GM18498 (cell line): ENCODE measurements around the gene MYH7.

Source experiments
- ATAC-seq: cut with Tn5 transposase; IDR thresholded peaks from one replicate; pipeline ENCODE4 v1.9.1; 2021; ENCODE audit warnings: mild to moderate bottlenecking, moderate library complexity; ENCODE audit not compliant: unreplicated experiment

MYH7 gene

DNA sequence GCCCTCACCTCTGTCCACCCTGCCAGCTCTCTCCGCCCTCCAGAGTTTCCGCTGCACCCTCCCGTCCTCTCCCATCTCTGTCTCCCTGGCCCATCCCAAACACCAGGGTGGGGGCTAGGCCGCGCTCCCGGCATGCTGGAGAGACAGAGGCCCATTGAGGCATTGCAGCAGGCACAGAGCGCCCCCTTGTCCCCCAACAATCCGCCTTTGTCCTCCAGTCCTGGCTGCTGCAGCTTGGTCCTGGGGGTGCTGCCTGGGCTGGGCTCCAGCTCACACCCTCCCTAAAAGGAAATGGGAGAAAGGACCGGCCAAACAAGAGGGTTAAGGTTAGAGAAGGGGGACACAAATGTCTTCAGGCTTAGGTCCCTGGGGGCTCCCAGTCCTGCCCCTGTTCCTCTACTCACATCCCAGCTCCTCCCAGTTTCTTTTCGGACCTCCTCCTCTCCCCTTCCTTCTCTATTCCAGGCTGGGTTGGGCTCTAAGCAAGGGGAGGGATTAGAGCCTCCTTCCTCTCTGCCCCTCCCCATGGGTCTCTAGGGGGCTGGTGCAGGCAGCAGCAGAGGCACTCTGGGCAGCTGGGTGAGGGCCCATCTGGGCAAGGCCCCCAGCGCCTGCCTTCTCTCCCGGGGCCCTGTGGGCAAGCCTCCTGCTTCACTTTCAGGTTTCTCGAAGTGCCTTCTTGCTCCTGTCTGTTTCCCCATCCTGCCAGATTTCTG, 58.8 kb downstream of the MYH7 start, which contains the start of gene CMTM5:
TSS of gene CMTM5 (plus strand) at position 565 of the 716 bp plus-strand sequence. CDS start 206 bp downstream, outside the sequence.
- no peak for ATAC-seq

DNA sequence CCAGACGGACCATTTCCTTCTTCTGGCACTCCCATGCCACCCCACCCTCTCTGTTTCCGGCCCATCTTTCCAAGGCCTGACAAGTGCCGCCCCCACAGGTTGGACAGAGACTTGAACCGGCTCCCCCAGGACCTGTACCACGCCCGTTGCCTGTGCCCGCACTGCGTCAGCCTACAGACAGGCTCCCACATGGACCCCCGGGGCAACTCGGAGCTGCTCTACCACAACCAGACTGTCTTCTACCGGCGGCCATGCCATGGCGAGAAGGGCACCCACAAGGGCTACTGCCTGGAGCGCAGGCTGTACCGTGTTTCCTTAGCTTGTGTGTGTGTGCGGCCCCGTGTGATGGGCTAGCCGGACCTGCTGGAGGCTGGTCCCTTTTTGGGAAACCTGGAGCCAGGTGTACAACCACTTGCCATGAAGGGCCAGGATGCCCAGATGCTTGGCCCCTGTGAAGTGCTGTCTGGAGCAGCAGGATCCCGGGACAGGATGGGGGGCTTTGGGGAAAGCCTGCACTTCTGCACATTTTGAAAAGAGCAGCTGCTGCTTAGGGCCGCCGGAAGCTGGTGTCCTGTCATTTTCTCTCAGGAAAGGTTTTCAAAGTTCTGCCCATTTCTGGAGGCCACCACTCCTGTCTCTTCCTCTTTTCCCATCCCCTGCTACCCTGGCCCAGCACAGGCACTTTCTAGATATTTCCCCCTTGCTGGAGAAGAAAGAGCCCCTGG, 59.8 kb downstream of the MYH7 start:
- no peak for ATAC-seq

DNA sequence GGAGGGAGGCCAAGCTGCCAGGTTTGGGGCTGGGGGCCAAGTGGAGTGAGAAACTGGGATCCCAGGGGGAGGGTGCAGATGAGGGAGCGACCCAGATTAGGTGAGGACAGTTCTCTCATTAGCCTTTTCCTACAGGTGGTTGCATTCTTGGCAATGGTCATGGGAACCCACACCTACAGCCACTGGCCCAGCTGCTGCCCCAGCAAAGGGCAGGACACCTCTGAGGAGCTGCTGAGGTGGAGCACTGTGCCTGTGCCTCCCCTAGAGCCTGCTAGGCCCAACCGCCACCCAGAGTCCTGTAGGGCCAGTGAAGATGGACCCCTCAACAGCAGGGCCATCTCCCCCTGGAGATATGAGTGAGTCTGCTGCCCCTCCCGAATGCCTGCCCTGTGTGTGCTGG, 62.4 kb downstream of the MYH7 start:
- no peak for ATAC-seq

GRCh38 chr14:23372509-23372908, 63.0 kb downstream of the MYH7 start, which contains the start of gene IL25:
Gene IL25, plus strand, starts transcription at chr14:23372809.
- no peak for ATAC-seq

DNA sequence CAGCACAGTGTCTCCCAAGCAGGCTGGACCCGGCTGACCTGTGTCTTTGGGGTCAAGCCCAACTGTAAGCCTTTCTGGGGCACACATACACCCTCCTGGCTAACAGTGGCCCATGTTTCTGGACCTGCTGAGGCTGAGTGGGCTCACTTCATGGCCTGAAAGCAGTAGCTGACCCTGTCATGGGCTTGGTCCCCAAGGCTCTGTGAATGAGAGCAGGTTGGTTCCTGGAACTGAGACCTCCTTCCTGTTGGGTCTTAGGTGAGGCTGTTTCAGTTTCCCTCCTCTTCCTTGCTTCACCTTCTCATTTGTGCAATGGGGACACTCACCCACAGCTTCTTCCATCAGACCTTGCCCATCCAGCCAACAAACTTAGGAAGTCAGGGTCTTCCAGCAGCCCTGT, 63.6 kb downstream of the MYH7 start:
- ATAC-seq = no peak

DNA sequence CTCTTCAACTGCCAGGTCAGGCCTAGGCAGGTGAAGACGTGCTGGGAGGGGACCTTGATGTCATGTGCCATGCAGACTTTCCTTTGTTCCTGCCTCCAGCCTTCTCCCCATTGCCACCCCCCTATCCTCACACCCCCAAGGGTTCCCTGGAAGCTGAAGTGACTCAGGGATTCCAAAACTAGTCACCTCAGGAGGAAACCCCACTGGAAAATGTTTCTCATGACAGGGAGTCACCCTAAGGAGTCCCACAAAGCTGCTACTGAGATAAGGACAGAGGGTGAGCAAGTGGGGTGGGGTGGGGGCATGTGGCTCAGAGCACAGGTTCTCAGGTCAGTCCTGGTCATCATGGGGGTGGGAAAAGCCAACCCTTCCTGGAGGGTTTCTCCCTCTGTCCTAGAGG, 65.2 kb downstream of the MYH7 start:
- no peak for ATAC-seq

- ATAC-seq = no peak
These were observed 69.0 kb downstream of the MYH7 start for GRCh38 chr14:23366426-23366921.

GRCh38 chr14:23365732-23366425, 69.6 kb downstream of the MYH7 start:
- no peak for ATAC-seq

- no peak for ATAC-seq
These were observed 70.3 kb downstream of the MYH7 start, which contains the start of gene EFS for GRCh38 chr14:23365036-23365731. Gene EFS, minus strand, starts transcription at chr14:23365172. Its CDS starts 147 bp downstream, at chr14:23365025.

DNA sequence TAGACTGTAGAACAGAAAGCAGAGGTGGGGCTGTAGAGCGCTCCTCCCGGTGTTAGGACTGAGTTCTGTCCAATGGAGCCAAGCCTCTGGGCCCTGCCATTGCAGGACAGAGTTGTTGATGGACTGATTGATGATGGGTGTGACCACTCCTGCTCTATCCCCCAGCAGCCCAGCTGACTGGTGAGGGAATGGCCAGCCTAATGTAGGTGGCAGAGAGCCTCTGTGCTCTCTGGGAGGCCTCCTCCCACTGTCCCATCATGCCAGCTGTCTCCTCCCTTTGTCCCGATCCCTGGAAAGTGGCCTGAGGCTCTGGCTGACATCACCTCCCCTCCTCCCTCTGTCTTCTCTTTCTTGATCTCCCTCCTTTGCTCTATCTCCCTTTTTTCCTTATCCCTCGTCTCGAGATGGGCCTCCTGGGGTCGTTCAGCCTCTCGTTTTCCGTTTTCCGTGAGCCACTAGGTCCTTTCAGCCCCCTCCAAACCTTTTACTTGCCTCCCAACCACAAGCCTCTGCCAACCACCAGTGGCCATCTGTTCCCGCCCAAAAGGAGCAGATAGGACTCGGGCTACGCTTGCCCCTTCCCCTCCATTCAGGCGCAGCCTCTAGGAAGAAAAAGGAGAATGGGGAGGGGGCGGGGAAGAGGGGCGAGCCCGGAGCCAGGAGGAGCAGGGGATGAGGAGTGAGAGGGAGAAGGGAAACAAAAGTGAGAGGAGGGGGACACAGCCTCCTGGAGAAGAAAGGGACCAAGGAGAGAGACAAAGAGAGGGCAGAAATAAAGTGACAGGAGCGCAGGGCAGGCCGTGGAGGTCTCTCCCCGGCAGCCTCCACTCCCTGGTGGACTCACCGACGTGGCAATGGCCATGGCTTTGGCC, 71.1 kb downstream of the MYH7 start:
- no peak for ATAC-seq
